Tibial artery (tissue), 4 donors: ENCODE data around the gene DOCK10.
A peak's percentile ranks its signal among the peaks of the same experiment; 100 is the strongest.

Source experiments
- DNase-seq, 2 donors: peaks; one replicate each; pipeline ENCODE4 v3.0.0-alpha.2; 2019
- H3K27ac ChIP-seq, 2 donors: fragments of 200-600 bp; sonication (generic) in 1 of 2; 1 replicate in 1 of 2; 2 replicates in 1 of 2; pipeline ENCODE4 v1.5.1; 2018 to 2019; ENCODE audit warnings: mild to moderate bottlenecking in 1 of 2
- H3K27me3 ChIP-seq, 2 donors: fragments of 200-600 bp; sonication (generic) in 1 of 2; one replicate each; pipeline versions ENCODE4 v1.5.1 to v1.6.0; 2016 to 2019
- H3K36me3 ChIP-seq, 3 donors: fragments of 200-600 bp; sonication (generic) in 2 of 3; one replicate each; pipeline ENCODE4 v1.5.1; 2016 to 2019; ENCODE audit warnings: mild to moderate bottlenecking in 2 of 3
- H3K4me1 ChIP-seq, 4 donors: fragments of 200-600 bp; sonication (generic) in 2 of 4; 1 replicate in 3 of 4; 2 replicates in 1 of 4; pipeline ENCODE4 v1.5.1; 2016 to 2019
- H3K4me3 ChIP-seq, 2 donors: fragments of 200-600 bp; sonication (generic) in 1 of 2; 1 replicate in 1 of 2; 2 replicates in 1 of 2; pipeline ENCODE4 v1.5.1; 2018 to 2019; ENCODE audit warnings: mild to moderate bottlenecking in 2 of 2
- H3K9me3 ChIP-seq, 3 donors: fragments of 200-600 bp; sonication (generic) in 1 of 3; one replicate each; pipeline ENCODE4 v1.5.1; 2016 to 2019
- intact Hi-C: fragments of 100-400 bp; cut with DNase I; formaldehyde crosslinking; loops from one replicate; pipeline ENCODE4 v1.15.0; 2023; ENCODE audit warnings: low total_unique reads
- TF ChIP-seq, protein P1 (sequence below), 2 experiments: fragments of 200-600 bp in 1 of 2; fragments of 450-650 bp in 1 of 2; IDR thresholded peaks; one replicate each; pipeline ENCODE4 v1.5.1; 2017 to 2019; ENCODE audit warnings: antibody characterized with exemption in 2 of 2, mild to moderate bottlenecking in 1 of 2, moderate library complexity in 1 of 2

DOCK10 gene

DNA sequence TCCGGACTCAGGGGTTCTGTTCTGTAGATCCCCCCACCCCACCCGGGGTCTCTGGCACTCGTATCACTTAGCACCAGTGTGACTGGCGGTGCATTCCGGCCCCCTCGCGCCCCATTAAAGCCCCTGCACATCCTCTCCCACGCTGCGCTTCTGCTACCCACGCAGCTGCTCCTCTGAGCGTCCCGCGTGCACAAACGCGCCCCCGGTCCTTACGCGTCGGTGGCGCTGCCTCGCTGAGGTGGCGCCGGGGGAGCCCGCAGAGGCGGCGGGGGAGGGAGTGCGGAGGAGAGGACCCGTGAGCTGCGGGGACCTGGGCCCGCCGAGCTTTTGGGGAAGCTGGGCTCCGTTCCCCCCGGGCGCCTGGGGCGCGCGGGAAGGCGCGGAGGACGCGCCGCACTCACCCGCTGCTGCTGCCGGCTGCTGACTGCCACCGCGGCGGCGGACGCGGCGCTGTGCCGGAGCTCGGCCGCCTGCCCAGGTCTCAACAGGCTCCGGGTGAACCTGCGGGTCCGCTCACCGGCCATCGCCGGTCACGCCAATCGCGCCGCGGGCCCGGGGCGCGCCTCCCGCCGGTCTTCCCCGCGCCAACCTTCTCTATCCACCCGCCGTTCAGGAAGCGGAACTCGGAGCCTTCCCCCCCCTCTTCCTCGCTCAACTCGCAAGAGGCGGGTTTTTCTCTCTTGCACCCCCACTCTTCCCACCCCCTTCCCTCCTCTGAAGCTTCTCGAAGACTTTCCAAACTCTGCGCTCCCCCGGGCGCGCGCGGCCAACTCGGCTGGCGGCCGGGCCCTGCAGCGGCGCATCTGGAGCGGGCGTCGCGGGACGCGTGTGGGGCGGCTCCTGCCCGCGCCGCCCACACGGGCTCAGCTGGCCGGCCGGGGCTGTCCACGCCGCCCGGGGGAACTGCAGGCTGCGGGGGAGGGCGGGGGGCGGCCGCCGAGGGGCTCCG lies at the start of gene DOCK10:
DOCK10 (minus strand) TSS at position 618 of the 949 bp plus-strand sequence; CDS start at position 524, 94 bp downstream.
- Histone ChIP-seq H3K4me3 (peak within 1 kb of the TSS; percentile 56 to 76), H3K27ac (peak within 1 kb of the TSS in 1 of 2 donors; percentile 20), H3K36me3 (no peaks in the 10 kb centered on the region), H3K9me3 (no peaks in the 10 kb centered on the region), H3K4me1 (peaks cover 0 to 27% (median 10%) of the 10 kb centered on the region in 4 donors), H3K27me3 (no peaks in the 10 kb centered on the region)
- intact Hi-C loops = no loop called here
- TF ChIP-seq, protein P1, sequence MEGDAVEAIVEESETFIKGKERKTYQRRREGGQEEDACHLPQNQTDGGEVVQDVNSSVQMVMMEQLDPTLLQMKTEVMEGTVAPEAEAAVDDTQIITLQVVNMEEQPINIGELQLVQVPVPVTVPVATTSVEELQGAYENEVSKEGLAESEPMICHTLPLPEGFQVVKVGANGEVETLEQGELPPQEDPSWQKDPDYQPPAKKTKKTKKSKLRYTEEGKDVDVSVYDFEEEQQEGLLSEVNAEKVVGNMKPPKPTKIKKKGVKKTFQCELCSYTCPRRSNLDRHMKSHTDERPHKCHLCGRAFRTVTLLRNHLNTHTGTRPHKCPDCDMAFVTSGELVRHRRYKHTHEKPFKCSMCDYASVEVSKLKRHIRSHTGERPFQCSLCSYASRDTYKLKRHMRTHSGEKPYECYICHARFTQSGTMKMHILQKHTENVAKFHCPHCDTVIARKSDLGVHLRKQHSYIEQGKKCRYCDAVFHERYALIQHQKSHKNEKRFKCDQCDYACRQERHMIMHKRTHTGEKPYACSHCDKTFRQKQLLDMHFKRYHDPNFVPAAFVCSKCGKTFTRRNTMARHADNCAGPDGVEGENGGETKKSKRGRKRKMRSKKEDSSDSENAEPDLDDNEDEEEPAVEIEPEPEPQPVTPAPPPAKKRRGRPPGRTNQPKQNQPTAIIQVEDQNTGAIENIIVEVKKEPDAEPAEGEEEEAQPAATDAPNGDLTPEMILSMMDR (IDR thresholded peaks at IDR 0.05) = no peak
- DNase-seq = no peak

DNA sequence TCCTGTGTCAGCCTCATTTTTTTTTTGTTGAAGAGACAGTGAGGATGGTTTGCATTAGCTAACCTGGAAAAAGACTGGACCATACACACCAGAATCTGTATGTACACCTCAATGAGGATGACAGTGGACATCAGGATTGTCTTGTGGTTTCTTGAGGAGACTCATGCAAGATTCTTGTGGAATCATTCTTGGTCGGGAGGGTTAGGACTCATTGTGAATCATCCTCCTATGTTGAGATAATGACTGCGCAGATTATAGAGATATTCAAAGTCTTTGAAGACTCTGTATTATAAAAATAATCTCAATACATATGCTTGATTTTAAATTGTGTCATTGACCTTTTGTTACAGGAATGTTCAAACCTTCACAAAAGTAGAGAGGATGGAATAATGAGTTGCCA lies 49.1 kb upstream of the DOCK10 start:
- Histone ChIP-seq H3K4me3 (no peak overlapping the region), H3K27ac (no peak overlapping the region), H3K4me1 (no peaks in the 10 kb centered on the region), H3K27me3 (no peaks in the 10 kb centered on the region), H3K36me3 (no peaks in the 10 kb centered on the region), H3K9me3 (no peaks in the 10 kb centered on the region)
- no peak for DNase-seq
- TF ChIP-seq, protein P1 (IDR thresholded peaks at IDR 0.05) = no peak
- intact Hi-C loops = no loop called here

DNA sequence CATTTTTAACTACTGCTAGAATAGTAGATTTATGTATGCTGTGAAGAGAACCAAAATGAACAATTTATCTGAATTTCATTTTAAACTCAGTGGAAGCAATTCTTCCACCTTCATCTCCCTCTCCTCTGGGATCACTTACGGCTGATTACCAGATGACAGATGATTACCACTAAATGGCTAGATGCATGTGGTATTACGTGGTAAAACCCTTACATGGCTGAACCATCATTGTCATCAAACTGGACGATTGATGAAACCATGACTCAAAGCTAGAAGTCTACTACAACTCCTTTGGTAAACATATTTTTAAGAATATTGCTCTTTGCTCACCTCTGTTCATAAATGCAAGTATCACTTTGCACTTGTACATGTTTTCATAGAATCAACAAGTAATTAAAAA lies 48.5 kb upstream of the DOCK10 start:
- intact Hi-C loops = no loop called here
- DNase-seq = no peak
- Histone ChIP-seq H3K36me3 (no peaks in the 10 kb centered on the region), H3K4me1 (no peaks in the 10 kb centered on the region), H3K4me3 (no peak overlapping the region), H3K9me3 (no peaks in the 10 kb centered on the region), H3K27me3 (no peaks in the 10 kb centered on the region), H3K27ac (no peak overlapping the region)
- TF ChIP-seq, protein P1 (IDR thresholded peaks at IDR 0.05) = no peak

DNA sequence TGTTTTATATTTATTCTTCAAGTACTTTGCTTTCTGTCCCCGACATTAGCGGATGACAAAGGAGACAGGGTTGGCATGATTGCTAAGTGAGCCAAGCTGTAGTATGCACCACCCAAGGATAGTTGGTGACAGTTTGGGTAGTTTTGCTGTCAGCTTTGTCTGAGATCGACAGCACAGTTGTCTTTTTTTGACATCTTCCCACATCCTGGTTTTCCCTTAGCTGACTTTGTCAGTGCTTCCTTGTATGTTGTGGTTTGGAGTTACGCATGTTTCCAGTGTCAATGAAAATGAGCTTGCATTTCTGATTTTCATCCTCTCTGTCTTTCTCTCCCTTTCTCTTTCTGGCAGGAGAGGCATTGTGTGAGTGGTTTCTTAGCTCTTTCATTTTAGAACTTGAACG lies 44.6 kb upstream of the DOCK10 start:
- DNase-seq = no peak
- TF ChIP-seq, protein P1 (IDR thresholded peaks at IDR 0.05) = no peak

DNA sequence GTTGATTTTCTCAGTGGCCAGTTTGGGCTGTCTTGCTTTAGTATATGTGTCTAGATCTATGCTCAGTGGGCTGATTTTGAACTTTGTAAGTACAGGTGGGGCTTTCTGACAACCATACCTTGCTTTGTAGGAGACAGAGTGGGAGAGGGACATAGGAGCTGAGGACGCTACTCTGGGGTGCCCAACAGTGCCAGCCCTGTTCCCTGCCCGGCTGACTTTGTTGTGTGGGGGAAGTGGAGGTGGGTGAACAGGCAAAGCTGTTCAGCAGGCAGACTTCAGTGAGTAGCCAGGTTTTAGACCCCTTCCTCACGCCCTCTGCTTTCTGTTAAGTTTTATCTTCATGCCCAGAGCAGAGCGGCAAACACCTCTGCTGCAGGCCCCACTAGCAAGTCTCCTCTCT lies 44.2 kb upstream of the DOCK10 start:
- H3K27me3 ChIP-seq = no peaks in the 10 kb centered on the region
- no peaks in the 10 kb centered on the region for H3K36me3 ChIP-seq
- H3K27ac ChIP-seq = no peak overlapping the region
- H3K9me3 ChIP-seq = no peaks in the 10 kb centered on the region
- intact Hi-C loops = no loop called here
- TF ChIP-seq, protein P1 (IDR thresholded peaks at IDR 0.05) = no peak
- no peaks in the 10 kb centered on the region for H3K4me1 ChIP-seq
- H3K4me3 ChIP-seq = no peak overlapping the region
- no peak for DNase-seq

More for the DNA sequence above, 44.6 kb upstream of the DOCK10 start:
- no peaks in the 10 kb centered on the region for H3K4me1 ChIP-seq
- intact Hi-C loops = no loop called here
- H3K36me3 ChIP-seq = no peaks in the 10 kb centered on the region
- H3K4me3 ChIP-seq = no peak overlapping the region
- H3K9me3 ChIP-seq = no peaks in the 10 kb centered on the region
- H3K27me3 ChIP-seq = no peaks in the 10 kb centered on the region
- no peak overlapping the region for H3K27ac ChIP-seq
